Thyroid gland (tissue), 4 donors: ENCODE measurements around the gene UPF1. TPM values are rescaled to one million over a fixed set of nuclear protein-coding genes. Genes with fewer than 3 reads are reported as not detected.
A peak's percentile ranks its signal among the peaks of the same experiment; 100 is the strongest.

ENCODE experiments used
- DNase-seq, 2 donors: peaks; one replicate each; pipeline ENCODE4 v3.0.0-alpha.2; 2019
- H3K27ac ChIP-seq, 3 donors: fragments of 200-600 bp; sonication (generic); 1 replicate in 2 of 3; 2 replicates in 1 of 3; pipeline ENCODE4 v1.5.1; 2016 to 2019; ENCODE audit warnings: mild to moderate bottlenecking in 1 of 3, moderate library complexity in 1 of 3
- H3K27me3 ChIP-seq: fragments of 200-600 bp; sonication (generic); one replicate; pipeline ENCODE4 v1.5.1; 2019
- H3K36me3 ChIP-seq, 2 donors: fragments of 200-600 bp; sonication (generic); one replicate each; pipeline ENCODE4 v1.5.1; 2016 to 2019
- H3K4me1 ChIP-seq, 2 donors: fragments of 200-600 bp; sonication (generic); one replicate each; pipeline ENCODE4 v1.5.1; 2017 to 2019
- H3K4me3 ChIP-seq, 3 donors: fragments of 200-600 bp; sonication (generic); replicated peaks in 1 of 3; 1 replicate in 2 of 3; 2 replicates in 1 of 3; pipeline ENCODE4 v1.5.1; 2016; ENCODE audit warnings: mild to moderate bottlenecking in 1 of 3
- H3K9me3 ChIP-seq: fragments of 200-600 bp; sonication (generic); one replicate; pipeline ENCODE4 v1.5.1; 2017
- CTCF ChIP-seq, 6 experiments: fragments of 200-600 bp in 3 of 6; fragments of 450-650 bp in 3 of 6; sonication (generic) in 3 of 6; IDR thresholded peaks; one replicate each; pipeline ENCODE4 v1.5.1; 2016 to 2019; ENCODE audit warnings: antibody characterized with exemption in 6 of 6, mild to moderate bottlenecking in 2 of 6, inconsistent platforms in 1 of 6, moderate library complexity in 1 of 6
- POLR2A ChIP-seq, 2 donors: fragments of 450-650 bp; IDR thresholded peaks; one replicate each; pipeline ENCODE4 v1.6.1; 2017; ENCODE audit warnings: antibody characterized with exemption in 2 of 2, mild to moderate bottlenecking in 2 of 2, moderate library complexity in 1 of 2
- WGBS, 2 donors: methylation state at CpG; one replicate each; pipeline ENCODE4 v1.1.5; 2017; 5-methylcytosine and 5-hydroxymethylcytosine counted together
- intact Hi-C: fragments of 100-400 bp; cut with DNase I; formaldehyde crosslinking; loops from one replicate; pipeline ENCODE4 v1.15.1; 2023
- total RNA-seq, 4 donors: library from RNA; depleted of rRNA; stranded (reverse); fragments of >200 nt; gene quantifications; one replicate each; pipeline ENCODE4 v1.2.3, GENCODE V29; 2016

The UPF1 gene
- total RNA-seq, 4 donors from 2014 or later, result 56.7 to 122 (median 79.6) TPM

DNA sequence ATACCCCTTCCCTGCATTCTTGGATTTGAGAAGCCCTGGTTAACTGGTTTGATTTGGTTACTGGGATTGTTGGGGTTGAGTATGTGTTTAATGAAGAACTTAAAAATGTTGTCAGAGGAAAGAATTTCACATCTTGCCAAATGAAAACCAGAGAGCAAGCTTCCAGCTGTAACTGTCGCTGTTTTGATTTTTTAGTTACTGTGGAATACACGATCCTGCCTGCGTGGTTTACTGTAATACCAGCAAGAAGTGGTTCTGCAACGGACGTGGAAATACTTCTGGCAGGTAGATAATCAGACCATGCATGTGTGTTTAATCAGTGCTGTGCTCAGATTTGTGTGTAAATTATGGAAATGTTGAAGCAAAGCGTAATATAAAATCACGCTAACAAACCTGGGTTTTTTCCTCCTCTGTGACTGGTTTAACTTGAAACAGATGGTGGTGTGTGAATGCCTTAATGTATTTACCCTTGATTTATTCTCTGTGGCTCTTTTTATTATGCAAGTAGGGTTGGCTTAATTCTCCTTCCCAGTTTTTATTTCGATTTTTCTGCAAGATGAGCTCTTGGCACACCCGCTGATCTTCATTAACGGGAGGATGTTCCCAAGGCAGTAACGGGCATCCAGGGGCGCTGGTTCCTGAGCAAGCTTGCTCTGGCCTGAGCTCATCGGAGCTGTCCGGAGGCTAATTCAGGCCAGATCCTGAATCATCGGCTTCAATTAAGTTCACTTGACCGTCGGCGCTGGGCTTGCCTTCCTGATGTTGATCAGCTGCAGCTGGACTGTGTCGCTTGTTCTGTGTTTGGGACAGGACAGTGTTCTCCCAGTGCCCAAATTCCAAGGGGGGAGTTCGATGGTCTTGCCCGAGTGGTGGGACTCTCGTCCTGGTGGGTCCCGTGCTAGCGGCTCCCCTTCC lies 16.0 kb downstream of the UPF1 start:
- TF ChIP-seq CTCF (IDR thresholded peaks at IDR 0.05) (peak in 1 of 6 experiments; percentile 15), POLR2A (IDR thresholded peaks at IDR 0.05) (no peak)
- Histone ChIP-seq H3K27ac (peak overlapping the region; percentile 39 to 74 (median 56)), H3K9me3 (no peaks in the 10 kb centered on the region), H3K4me1 (peaks cover 13 to 56% of the 10 kb centered on the region in 2 donors), H3K27me3 (no peaks in the 10 kb centered on the region), H3K36me3 (peaks cover 27% of the 10 kb centered on the region in 2 donors), H3K4me3 (no peak overlapping the region)
- 70 to 76% methylated on average over 19 to 24 of the region's 24 CpGs for WGBS, 2 donors
- intact Hi-C loops, result loop anchor here (2.0 to 5.0 kb wide), 2 partner anchors 256 to 397 kb away; no protein-coding TSS in a partner anchor
- no peak for DNase-seq

DNA sequence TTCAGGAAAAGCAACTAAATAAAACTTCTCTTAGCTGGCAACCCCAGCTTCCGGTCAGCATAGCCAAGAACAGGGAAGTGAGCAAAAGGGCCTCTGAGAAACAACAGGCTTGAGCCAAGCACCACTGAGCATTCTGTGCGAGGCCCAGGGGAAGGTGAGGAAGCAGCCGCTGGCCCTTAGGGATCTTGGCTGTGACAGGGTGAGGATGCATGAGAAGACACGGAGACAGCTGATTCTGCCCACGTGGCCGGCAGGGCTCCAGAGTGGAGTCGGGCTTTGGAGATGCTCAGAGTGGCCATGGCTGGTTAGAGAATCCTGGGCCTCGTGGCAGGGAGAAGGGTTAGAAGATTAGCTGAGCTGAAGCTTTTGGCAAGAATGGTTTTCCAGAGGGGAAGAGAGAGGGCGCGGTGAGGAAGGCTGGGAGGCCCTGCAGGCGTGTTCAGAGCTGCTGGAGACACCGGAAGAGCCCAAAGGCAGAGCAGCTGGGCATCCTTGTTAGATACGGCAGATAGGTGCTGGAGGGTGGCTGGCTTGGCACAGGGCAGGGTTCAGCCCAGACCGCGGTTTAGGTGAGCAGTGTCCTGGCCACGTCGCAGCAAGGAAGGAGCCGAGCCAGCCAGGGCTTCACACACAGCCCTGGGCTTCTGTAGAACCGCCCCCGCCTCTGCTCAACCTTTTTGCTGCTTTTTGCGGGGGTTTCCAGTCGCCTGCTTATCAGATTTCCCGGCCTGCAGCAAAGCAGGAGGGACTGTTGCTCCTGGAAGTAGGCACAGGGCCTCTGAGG lies 17.3 kb downstream of the UPF1 start:
- Histone ChIP-seq H3K27me3 (no peaks in the 10 kb centered on the region), H3K4me3 (no peak overlapping the region), H3K27ac (peak overlapping the region; percentile 30 to 74 (median 56)), H3K4me1 (peaks cover 8 to 47% of the 10 kb centered on the region in 2 donors), H3K36me3 (peaks cover 39 to 40% of the 10 kb centered on the region in 2 donors), H3K9me3 (no peaks in the 10 kb centered on the region)
- TF ChIP-seq CTCF (IDR thresholded peaks at IDR 0.05), result no peak
- intact Hi-C loops, result loop anchor here (5.0 kb wide), 1 partner anchor 257 kb away; no protein-coding TSS in a partner anchor
- DNase-seq, result peak in 1 of 2 donors; percentile 26
- WGBS, 2 donors, result 62 to 74% methylated on average over 23 of the region's 23 CpGs

DNA sequence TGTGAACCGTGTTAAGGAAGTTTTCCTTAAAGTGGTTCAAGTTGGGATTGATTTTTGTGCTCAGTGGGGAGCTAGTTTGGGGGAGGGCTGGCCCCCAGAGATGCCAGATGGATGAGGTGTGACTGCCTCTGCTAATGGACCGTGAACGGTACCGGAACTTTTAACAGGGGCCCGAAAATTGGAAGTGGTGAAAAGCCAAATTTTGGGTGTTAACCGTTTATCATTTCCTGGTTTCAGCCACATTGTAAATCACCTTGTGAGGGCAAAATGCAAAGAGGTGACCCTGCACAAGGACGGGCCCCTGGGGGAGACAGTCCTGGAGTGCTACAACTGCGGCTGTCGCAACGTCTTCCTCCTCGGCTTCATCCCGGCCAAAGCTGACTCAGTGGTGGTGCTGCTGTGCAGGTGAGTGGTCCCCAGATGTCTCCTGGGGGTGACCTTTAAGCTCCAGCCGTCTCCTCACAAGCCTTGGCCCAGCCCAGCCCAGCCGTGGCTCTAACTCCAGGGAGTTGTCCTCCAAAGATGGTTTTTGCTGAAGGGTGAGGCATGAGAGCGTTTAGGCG lies 18.2 kb downstream of the UPF1 start:
- intact Hi-C loops, result loop anchor here (5.0 kb wide), 1 partner anchor 258 kb away; no protein-coding TSS in a partner anchor
- Histone ChIP-seq H3K27ac (peak overlapping the region in 2 of 3 donors; percentile 56 to 74), H3K4me3 (no peak overlapping the region), H3K4me1 (peaks cover 8 to 47% of the 10 kb centered on the region in 2 donors), H3K36me3 (peaks cover 47 to 48% of the 10 kb centered on the region in 2 donors), H3K27me3 (no peaks in the 10 kb centered on the region), H3K9me3 (no peaks in the 10 kb centered on the region)
- TF ChIP-seq POLR2A (IDR thresholded peaks at IDR 0.05) (no peak), CTCF (IDR thresholded peaks at IDR 0.05) (no peak)
- DNase-seq, result no peak
- 69 to 71% methylated on average over 16 of the region's 16 CpGs for whole genome bisulfite sequencing, 2 donors

DNA sequence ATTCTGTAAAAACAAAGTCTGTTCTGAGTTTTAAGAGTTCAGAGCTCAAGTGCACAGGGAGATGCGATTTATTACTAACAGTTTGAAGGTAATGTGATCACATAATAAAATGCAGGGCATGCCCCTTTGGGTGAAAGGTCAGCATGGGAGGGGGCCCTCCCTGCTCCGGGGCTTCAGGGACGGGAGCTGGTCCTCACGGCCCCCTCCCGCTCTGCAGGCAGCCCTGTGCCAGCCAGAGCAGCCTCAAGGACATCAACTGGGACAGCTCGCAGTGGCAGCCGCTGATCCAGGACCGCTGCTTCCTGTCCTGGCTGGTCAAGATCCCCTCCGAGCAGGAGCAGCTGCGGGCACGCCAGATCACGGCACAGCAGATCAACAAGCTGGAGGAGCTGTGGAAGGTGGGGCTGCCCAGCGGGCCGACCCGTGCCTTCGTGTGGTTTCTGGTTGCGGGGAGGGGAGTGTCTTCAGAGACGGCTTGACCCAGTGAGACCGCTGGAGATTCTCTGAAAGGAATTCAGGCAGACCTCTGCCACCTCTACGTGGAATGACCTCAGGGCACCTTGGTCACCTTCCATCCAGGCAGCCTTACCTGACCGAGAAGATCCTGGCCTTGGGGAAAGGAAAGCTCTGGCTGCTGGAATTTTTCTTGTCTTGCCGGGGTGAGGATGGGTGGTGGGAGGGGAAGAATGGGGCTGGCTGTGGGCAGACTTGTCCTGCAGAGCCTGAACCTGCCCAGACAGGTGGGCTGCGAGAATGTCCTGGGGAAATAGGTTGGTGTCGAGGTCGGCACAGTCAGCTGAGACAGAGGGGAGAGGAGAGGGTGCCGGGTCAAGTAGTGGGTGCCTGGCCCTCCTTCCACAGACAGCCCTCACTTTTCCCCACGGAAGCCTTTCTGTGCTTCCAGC lies 19.0 kb downstream of the UPF1 start:
- Histone ChIP-seq H3K4me3 (no peak overlapping the region), H3K9me3 (no peaks in the 10 kb centered on the region), H3K36me3 (peaks cover 55 to 56% of the 10 kb centered on the region in 2 donors), H3K4me1 (peaks cover 8 to 47% of the 10 kb centered on the region in 2 donors), H3K27ac (peak overlapping the region in 1 of 3 donors; percentile 9), H3K27me3 (no peaks in the 10 kb centered on the region)
- DNase-seq, result no peak
- intact Hi-C loops, result no loop called here
- 82 to 83% methylated on average over 18 to 27 of the region's 27 CpGs for WGBS, 2 donors
- TF ChIP-seq CTCF (IDR thresholded peaks at IDR 0.05), result no peak
- no peak for TF ChIP-seq POLR2A (IDR thresholded peaks at IDR 0.05)
